Measurements from ENCODE around the gene KDM4B.
"Not testable (repeated sequence)": the region's sequence is repeated elsewhere in the genome, so short reads cannot be mapped to it uniquely, and the experiment has no call there.

The KDM4B gene
- long read RNA-seq, donor 1, full-length matches to known transcripts: 6 of 6 reads
- long read RNA-seq, donor 1, partial matches to known transcripts: 0 of 6 reads
- long read RNA-seq, donor 1, other reads (novel, unspliced or antisense): 0 of 6 reads
- long read RNA-seq, donor 2, full-length matches to known transcripts: 3 of 3 reads
- long read RNA-seq, donor 2, partial matches to known transcripts: 0 of 3 reads
- long read RNA-seq, donor 2, other reads (novel, unspliced or antisense): 0 of 3 reads
- long read RNA-seq, donor 3, full-length matches to known transcripts: 2 of 2 reads
- long read RNA-seq, donor 3, partial matches to known transcripts: 0 of 2 reads
- long read RNA-seq, donor 3, other reads (novel, unspliced or antisense): 0 of 2 reads
- long read RNA-seq, donor 4, full-length matches to known transcripts: 6 of 6 reads
- long read RNA-seq, donor 4, partial matches to known transcripts: 0 of 6 reads
- long read RNA-seq, donor 4, other reads (novel, unspliced or antisense): 0 of 6 reads
- long read RNA-seq, donor 5, full-length matches to known transcripts: 8 of 18 reads
- long read RNA-seq, donor 5, partial matches to known transcripts: 10 of 18 reads
- long read RNA-seq, donor 5, other reads (novel, unspliced or antisense): 0 of 18 reads
- long read RNA-seq, donor 6, full-length matches to known transcripts: 2 of 2 reads
- long read RNA-seq, donor 6, partial matches to known transcripts: 0 of 2 reads
- long read RNA-seq, donor 6, other reads (novel, unspliced or antisense): 0 of 2 reads
- long read RNA-seq, donor 7: 0 reads
- long read RNA-seq, donor 8, full-length matches to known transcripts: 2 of 9 reads
- long read RNA-seq, donor 8, partial matches to known transcripts: 7 of 9 reads
- long read RNA-seq, donor 8, other reads (novel, unspliced or antisense): 0 of 9 reads

GRCh38 chr19:4968462-4969291 is at the start of gene KDM4B:
TSS of gene KDM4B (plus strand) at chr19:4969113. CDS start at chr19:5032891, 63,778 bp downstream.
- DNase-seq: peak; percentile 99

- no peak for DNase-seq
These were observed 46.2 kb upstream of the KDM4B start for GRCh38 chr19:4922530-4923275.

GRCh38 chr19:4923276-4923747 is 45.6 kb upstream of the KDM4B start:
- no peak for DNase-seq

GRCh38 chr19:4929186-4929585 is 39.7 kb upstream of the KDM4B start:
- no peak for DNase-seq

- no peak for DNase-seq
These were observed 38.2 kb upstream of the KDM4B start for GRCh38 chr19:4930664-4931063.

DNA sequence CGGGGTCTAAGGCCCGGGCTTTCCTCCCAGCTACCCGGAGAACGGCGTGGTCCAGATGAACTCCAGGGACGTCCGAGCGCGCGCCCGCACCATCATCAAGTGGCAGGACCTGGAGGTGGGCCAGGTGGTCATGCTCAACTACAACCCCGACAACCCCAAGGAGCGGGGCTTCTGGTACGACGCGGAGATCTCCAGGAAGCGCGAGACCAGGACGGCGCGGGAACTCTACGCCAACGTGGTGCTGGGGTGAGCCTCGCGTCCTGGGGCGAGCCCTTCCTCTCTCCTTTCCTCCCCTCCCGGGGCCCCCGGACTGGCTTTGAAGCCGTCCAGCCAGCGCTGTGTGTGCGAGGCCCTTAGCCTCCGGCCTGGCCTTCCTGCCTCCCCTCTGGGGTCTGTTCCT is 36.2 kb upstream of the KDM4B start:
- no peak for DNase-seq

DNA sequence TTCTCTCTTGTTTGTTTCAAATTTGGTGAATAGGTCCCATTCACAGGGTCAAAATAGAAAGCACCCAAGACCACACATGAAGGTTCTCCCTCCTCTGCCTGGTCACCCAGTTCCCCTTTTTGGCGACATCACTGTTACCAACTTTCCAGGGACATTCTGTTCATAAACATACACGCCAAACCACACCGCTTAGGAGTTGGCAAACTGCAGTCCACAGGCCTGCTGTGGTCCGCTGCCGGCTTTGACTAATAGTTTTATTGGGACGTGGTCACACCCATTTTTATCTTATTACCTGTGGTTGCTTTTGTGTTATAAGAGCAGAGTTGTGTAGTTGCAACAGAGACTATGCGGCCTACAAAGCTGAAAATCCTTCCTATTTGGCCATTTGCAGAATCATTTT is 35.4 kb upstream of the KDM4B start:
- no peak for DNase-seq

DNA sequence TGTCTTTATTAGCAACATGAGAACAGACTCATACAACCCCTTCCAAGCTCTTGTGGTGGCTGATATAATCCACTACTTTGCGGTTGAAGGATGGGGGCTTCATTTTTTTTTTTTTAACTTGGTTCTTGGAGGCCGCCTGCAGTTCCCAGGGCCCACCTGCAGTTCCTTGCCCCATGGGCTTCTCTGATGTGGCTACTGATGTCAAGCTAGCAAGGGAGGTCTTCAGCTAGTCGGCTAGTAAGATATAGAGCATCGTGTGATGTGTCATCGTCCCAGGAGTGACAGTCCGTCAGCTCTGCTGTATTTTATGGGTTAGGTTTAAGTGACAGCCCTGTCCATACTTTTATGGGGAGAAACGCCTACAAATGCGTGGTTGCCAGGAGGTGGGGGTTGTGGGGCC is 33.5 kb upstream of the KDM4B start:
- no peak for DNase-seq

GRCh38 chr19:4937060-4937459 is 31.9 kb upstream of the KDM4B start:
- DNase-seq: no peak

GRCh38 chr19:4938461-4938860 is 30.5 kb upstream of the KDM4B start:
- DNase-seq: not testable (repeated sequence)

- DNase-seq: no peak
These were observed 29.4 kb upstream of the KDM4B start for GRCh38 chr19:4939466-4939865.

DNA sequence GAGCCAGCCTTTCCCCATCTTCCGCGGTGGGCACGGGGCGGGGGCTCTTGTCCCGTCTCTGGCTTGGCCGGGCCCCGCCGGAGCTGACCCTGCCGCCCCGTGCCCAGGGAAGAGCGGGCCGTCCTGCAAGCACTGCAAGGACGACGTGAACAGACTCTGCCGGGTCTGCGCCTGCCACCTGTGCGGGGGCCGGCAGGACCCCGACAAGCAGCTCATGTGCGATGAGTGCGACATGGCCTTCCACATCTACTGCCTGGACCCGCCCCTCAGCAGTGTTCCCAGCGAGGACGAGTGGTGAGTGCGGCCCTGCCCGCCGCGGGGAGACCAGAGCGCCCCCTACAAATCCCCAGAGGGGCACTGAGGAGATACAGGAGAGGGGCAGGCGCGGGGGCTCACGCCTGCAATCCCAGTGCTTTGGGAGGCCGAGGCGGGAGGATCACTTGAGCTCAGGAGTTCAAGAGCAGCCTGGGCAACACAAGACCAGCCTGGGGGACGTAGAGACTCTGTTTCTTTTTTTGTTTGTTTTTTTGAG is 27.2 kb upstream of the KDM4B start:
- not testable (repeated sequence) for DNase-seq

GRCh38 chr19:4950650-4951049 is 18.3 kb upstream of the KDM4B start:
- not testable (repeated sequence) for DNase-seq

DNA sequence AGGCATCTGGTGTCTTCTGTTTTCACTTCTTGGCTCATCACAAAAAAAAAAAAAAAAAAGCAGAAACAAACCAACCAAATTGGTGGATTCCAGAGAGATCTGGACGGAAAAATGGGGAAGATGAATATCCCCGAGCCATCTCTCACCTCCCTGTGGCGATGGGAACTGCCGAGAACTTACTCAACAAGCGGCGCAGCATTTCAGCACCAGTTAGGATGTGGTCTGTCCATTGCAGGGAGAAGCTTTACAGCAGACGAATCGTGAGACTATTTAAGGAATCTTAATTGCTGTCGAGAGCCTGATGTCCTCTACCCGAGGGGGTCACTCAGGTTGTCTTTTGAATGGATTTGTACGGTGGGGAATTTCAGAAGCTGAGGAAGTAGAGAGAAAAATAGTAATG is 17.3 kb upstream of the KDM4B start:
- no peak for DNase-seq

GRCh38 chr19:4952945-4953344 is 16.0 kb upstream of the KDM4B start:
- no peak for DNase-seq

- not testable (repeated sequence) for DNase-seq
These were observed 14.4 kb upstream of the KDM4B start for GRCh38 chr19:4954320-4955149.

DNA sequence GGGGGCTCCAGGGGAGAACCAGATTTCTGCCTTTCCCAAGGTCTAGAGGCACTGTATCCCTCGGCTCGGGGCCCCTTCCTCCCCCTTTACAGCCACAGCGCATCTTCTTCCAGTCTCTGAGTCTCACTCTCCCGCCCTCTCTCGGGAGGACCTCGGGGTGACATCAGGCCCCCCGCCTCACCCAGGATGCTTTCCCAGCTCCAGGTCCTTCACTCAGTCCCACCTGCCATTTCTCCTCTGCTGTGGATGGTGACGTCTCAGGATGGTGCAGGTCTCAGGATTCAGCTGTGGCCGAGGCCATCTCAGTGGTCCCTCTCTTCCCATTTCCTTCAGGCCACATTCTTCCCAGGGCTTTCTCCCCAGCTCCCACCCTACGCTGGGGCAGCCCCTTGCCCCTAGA is 13.6 kb upstream of the KDM4B start:
- no peak for DNase-seq

DNA sequence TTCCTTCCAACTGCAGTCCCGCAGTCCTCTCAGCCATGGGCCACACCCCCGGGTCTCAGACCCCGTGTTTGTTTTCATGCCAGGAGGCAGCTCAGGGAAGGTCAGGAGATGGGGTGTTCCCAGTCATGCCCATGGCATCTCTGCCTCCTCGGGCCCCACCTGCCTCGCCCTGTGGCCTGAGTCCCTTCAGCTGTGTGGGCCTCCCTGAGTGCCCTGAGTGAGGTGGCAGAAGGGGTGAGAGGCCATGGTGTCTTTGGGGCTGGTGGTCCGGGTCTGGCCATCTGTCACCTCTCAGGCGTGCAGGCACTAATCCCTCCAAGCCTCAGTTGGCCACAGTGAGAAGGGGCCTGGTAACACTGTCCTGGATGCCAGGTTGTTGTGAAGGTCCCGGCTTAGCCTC is 10.9 kb upstream of the KDM4B start:
- DNase-seq: no peak

DNA sequence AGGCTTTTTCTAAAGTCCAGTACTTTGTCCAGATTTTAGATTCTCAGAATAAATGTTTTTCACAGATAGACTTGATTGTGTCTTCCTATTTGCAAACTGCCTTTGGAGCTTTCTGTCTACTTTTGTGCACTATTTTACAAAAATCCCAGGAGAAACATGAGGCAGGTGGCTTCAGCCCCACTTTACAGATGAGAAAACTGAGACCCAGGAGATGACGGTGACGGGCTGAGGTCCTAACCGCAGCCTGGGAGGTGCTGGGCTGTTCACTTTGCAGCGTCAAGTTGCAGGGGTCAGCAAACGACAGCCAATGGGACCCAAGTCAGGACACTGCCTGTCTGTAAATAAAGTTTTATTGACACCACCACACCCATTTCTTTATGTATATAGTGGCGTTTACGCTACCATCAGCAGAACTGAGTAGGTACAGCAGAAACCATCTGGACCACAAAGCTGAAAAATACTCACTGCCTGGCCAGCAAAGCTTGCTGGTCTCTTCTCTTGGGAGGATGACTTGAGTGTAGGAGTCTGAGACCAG is 6.8 kb upstream of the KDM4B start:
- no peak for DNase-seq

DNA sequence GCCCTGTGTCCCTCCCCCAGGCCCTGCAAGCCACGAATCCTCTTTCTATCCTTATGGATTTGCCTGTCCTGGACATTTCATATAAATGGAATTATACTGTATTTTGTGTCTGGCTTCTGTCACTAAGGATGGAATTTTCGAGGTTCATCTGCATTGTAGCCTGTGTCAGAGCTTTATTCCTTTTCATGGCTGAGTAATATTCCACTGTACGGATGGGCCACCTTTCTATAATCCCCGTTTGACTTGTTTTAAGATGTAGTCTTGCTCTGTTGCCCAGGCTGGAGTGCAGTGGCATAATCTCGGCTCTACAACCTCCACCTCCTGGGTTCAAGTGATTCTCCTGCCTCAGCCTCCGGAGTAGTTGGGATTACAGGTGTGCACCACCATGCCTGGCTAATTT is 3.9 kb upstream of the KDM4B start:
- DNase-seq: no peak
